ENCODE measurements around the gene NIPBL. TPM values are rescaled to one million over a fixed set of nuclear protein-coding genes. Genes with fewer than 3 reads are reported as not detected.

The NIPBL gene
- total RNA-seq, 1 donor from 2014 or later, result 29.6 TPM

DNA sequence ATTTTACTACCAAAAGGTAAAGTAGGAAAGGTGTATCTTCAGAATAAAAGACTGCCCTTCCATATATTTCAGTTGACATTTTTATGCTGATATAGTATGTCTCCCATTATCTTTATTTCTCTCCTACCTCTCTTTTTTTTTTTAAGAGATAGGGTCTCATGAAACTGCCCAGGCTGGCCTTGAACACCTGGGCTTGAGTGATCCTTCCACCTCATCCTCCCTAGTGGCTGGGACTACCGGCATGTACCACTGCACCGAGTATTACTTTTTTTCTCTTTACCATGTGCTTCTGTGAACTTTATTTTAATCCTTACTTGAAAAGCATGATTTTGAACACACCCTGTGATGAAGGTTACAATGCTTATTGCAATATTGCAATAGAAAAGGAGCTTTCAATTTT, 42.7 kb downstream of the NIPBL start:
- intact Hi-C loops (cut with DNase I), result no loop called here
- Histone ChIP-seq H3K36me3 (no peaks in the 10 kb centered on the region), H3K4me3 (no peak overlapping the region), H3K9me3 (no peaks in the 10 kb centered on the region), H3K27ac (no peak overlapping the region), H3K27me3 (no peaks in the 10 kb centered on the region), H3K4me1 (no peaks in the 10 kb centered on the region)
- TF ChIP-seq CTCF (IDR thresholded peaks at IDR 0.05), result no peak
- DNase-seq (ENCODE audit: low spot score in 2 of 2), result no peak

DNA sequence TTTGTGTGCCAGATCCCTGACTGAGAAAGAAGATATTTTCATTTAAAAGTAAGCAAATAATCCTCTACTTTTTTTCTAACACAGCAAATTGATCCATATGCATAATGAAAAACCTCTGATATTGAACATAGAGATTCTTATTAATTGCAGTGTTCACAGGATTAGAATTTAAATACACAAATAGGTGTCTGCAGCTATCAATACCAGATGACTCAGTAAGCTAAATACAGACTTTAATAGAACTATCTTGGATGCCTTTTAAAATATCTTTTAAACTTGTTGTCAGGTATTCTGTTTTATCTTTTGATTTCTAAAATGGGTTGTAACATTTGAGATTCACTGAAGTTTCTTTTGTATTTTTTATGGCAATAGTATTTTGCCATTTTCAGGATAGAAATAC, 43.1 kb downstream of the NIPBL start:
- no peaks in the 10 kb centered on the region for H3K4me1 ChIP-seq
- no peaks in the 10 kb centered on the region for H3K27me3 ChIP-seq
- H3K27ac ChIP-seq, result no peak overlapping the region
- no peaks in the 10 kb centered on the region for H3K36me3 ChIP-seq
- no peak for DNase-seq (ENCODE audit: low spot score in 2 of 2)
- no peak for TF ChIP-seq CTCF (IDR thresholded peaks at IDR 0.05)
- no peaks in the 10 kb centered on the region for H3K9me3 ChIP-seq
- intact Hi-C loops (cut with DNase I), result no loop called here
- no peak overlapping the region for H3K4me3 ChIP-seq

DNA sequence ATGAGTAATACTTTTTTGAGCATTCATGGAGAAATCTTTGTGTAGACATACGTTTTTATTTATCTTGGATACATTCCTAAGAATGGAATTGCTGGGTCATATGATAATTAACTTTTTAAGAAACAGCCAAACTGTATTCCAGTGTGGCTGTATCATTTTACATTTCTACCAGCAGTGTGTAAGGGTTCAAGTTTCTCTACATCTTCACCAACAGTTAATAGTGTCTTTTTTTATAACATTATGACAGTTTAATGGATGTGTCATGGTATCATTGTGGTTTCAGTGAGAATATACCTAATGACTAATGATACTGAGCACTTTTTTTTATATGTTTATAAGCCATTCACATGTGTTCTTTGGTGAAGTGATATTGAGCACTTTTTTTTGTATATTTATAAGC, 52.4 kb downstream of the NIPBL start:
- intact Hi-C loops (cut with DNase I), result no loop called here
- Histone ChIP-seq H3K4me1 (no peaks in the 10 kb centered on the region), H3K27me3 (no peaks in the 10 kb centered on the region), H3K4me3 (no peak overlapping the region), H3K36me3 (no peaks in the 10 kb centered on the region), H3K27ac (no peak overlapping the region), H3K9me3 (no peaks in the 10 kb centered on the region)
- TF ChIP-seq CTCF (IDR thresholded peaks at IDR 0.05), result no peak
- no peak for DNase-seq (ENCODE audit: low spot score in 2 of 2)

DNA sequence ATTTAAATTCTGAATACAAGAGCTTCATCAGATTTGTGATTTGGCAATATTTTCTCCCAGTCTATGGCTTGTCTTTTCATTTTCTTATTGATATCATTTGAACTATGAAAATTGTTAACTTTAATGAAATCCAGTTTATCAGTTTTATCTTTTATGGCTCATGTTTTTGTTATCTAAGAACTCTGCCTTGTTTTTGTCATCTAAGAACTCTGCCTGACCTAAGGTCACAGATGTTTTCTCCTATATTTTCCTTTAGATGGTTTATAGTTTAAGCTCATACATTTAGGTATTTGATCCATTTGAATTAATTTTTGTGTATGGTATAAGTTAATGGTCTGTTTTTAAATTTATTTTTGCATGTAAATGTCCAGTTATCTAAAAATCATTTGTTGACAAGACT, 52.9 kb downstream of the NIPBL start:
- H3K36me3 ChIP-seq, result no peaks in the 10 kb centered on the region
- no peaks in the 10 kb centered on the region for H3K9me3 ChIP-seq
- TF ChIP-seq CTCF (IDR thresholded peaks at IDR 0.05), result no peak
- no peak overlapping the region for H3K27ac ChIP-seq
- no peak for DNase-seq (ENCODE audit: low spot score in 2 of 2)
- H3K27me3 ChIP-seq, result no peaks in the 10 kb centered on the region
- intact Hi-C loops (cut with DNase I), result no loop called here
- H3K4me1 ChIP-seq, result no peaks in the 10 kb centered on the region
- H3K4me3 ChIP-seq, result no peak overlapping the region

DNA sequence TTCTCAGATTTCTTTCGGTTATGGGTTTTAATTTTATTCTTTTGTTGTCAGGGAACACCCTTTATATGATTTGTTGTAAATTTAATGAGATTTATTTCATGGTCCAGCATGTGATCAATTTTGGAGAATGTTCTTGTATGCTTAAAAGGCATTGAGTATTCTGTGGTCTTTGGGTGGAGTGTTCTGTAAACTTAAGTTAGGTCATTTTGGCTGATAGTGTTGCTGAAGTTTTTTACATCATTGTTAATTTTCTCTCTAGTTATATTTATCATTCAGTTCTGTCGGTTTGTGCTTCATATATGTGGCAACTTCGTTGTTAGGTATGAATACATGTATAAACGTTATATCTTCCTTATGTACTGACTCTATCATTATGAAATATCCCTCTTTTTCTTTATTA, 55.5 kb downstream of the NIPBL start:
- no peak overlapping the region for H3K4me3 ChIP-seq
- H3K36me3 ChIP-seq, result no peaks in the 10 kb centered on the region
- intact Hi-C loops (cut with DNase I), result no loop called here
- H3K4me1 ChIP-seq, result no peaks in the 10 kb centered on the region
- no peaks in the 10 kb centered on the region for H3K27me3 ChIP-seq
- no peak for DNase-seq (ENCODE audit: low spot score in 2 of 2)
- no peak overlapping the region for H3K27ac ChIP-seq
- no peaks in the 10 kb centered on the region for H3K9me3 ChIP-seq
- no peak for TF ChIP-seq CTCF (IDR thresholded peaks at IDR 0.05)

- peaks cover 0 to 4% of the 10 kb centered on the region in 2 donors for H3K4me1 ChIP-seq
- intact Hi-C loops (cut with DNase I), result no loop called here
These were observed 56.1 kb downstream of the NIPBL start for GRCh38 chr5:36932699-36933098.

More at GRCh38 chr5:36932699-36933098, 56.1 kb downstream of the NIPBL start:
- Histone ChIP-seq H3K9me3 (no peaks in the 10 kb centered on the region), H3K4me3 (no peak overlapping the region), H3K27ac (no peak overlapping the region), H3K27me3 (no peaks in the 10 kb centered on the region), H3K36me3 (no peaks in the 10 kb centered on the region)
- no peak for DNase-seq (ENCODE audit: low spot score in 2 of 2)
- TF ChIP-seq CTCF (IDR thresholded peaks at IDR 0.05), result no peak

Measured in ascending aorta (tissue), 2 donors.